H1 (cell line): ENCODE results near the gene TYK2. TPM values are rescaled to one million over a fixed set of nuclear protein-coding genes. Genes with fewer than 3 reads are reported as not detected.
"Not testable (repeated sequence)": the region's sequence is repeated elsewhere in the genome, so short reads cannot be mapped to it uniquely, and the experiment has no call there.

ENCODE experiments used
- CTCF ChIA-PET: fragments of 300-600 bp; sonication (Branson Sonifier 250); formaldehyde crosslinking; loops from one replicate; lab custom pipeline; 2021; ENCODE audit not compliant: partially characterized antibody; lab: Charles Lee
- POLR2A ChIA-PET: fragments of 300-600 bp; sonication (Branson Sonifier 250); formaldehyde crosslinking; loops from one replicate; lab custom pipeline; 2021; ENCODE audit warnings: inconsistent platforms; ENCODE audit not compliant: partially characterized antibody; lab: Charles Lee
- DNase-seq, 2 experiments: peaks; one replicate each; pipeline versions ENCODE4 v3.0.0 to v3.0.0-alpha.2; 2010 to 2022; ENCODE audit warnings: low spot score in 2 of 2, low read depth in 1 of 2, mixed read lengths in 1 of 2
- FAIRE-seq: peaks from 2 replicates; lab custom pipeline; 2011; peaks lifted over from hg19 to GRCh38; lab: Jason Lieb, UNC
- H2AFZ ChIP-seq: 2 replicates; pipeline ENCODE4 v1.8.1; 2012; ENCODE audit warnings: low read length, inconsistent platforms
- H2AK5ac ChIP-seq: 2 replicates; pipeline ENCODE4 v1.6.1; 2013; ENCODE audit warnings: low read depth, low read length
- H2BK120ac ChIP-seq: replicated peaks from 2 replicates; pipeline ENCODE3; 2013; ENCODE audit warnings: low read depth, low read length, inconsistent platforms
- H2BK12ac ChIP-seq: 2 replicates; pipeline ENCODE4 v1.6.1; 2013; ENCODE audit warnings: low read depth, low read length
- H2BK15ac ChIP-seq: 2 replicates; pipeline ENCODE4 v1.6.1; 2013; ENCODE audit warnings: low read length
- H2BK20ac ChIP-seq: 2 replicates; pipeline ENCODE4 v1.6.1; 2013; ENCODE audit warnings: low read length
- H2BK5ac ChIP-seq: 2 replicates; pipeline ENCODE4 v1.6.1; 2013; ENCODE audit warnings: low read depth, low read length
- H3K14ac ChIP-seq: 2 replicates; pipeline ENCODE4 v1.6.1; 2013; ENCODE audit warnings: inconsistent platforms; ENCODE audit not compliant: insufficient read length
- H3K18ac ChIP-seq: 2 replicates; pipeline ENCODE4 v1.6.1; 2013; ENCODE audit warnings: low read length; ENCODE audit errors: extremely low read depth
- H3K23ac ChIP-seq: 2 replicates; pipeline ENCODE4 v1.6.1; 2013; ENCODE audit warnings: inconsistent platforms; ENCODE audit not compliant: insufficient read length
- H3K23me2 ChIP-seq: 2 replicates; pipeline ENCODE4 v1.6.1; 2013; ENCODE audit warnings: low read depth, low read length
- H3K27ac ChIP-seq: 2 replicates; pipeline ENCODE4 v1.6.1; 2011; ENCODE audit warnings: low read depth, low read length, inconsistent platforms
- H3K27me3 ChIP-seq, 4 experiments: replicated peaks in 1 of 4; 1 replicate in 1 of 4; 2 replicates in 3 of 4; pipeline versions ENCODE4 v1.6.1 to v1.8.1; 2011 to 2013; ENCODE audit warnings: low read length in 3 of 4, mild to moderate bottlenecking in 3 of 4, inconsistent platforms in 2 of 4, mixed read lengths in 2 of 4, moderate library complexity in 1 of 4; ENCODE audit not compliant: control insufficient read depth in 3 of 4, insufficient read depth in 3 of 4; ENCODE audit errors: extremely low read depth in 1 of 4
- H3K36me3 ChIP-seq, 4 experiments: 2 replicates each; pipeline versions ENCODE4 v1.6.1 to v1.8.1; 2011 to 2013; ENCODE audit warnings: mild to moderate bottlenecking in 4 of 4, low read length in 3 of 4, moderate library complexity in 2 of 4, control low read depth in 1 of 4, inconsistent platforms in 1 of 4; ENCODE audit not compliant: insufficient read depth in 4 of 4, control insufficient read depth in 2 of 4
- H3K4ac ChIP-seq: replicated peaks from 2 replicates; pipeline ENCODE3; 2013; ENCODE audit warnings: low read length, low read depth, mixed read lengths, inconsistent platforms; ENCODE audit not compliant: insufficient read length
- H3K4me1 ChIP-seq, 4 experiments: replicated peaks in 1 of 4; 1 replicate in 1 of 4; 2 replicates in 3 of 4; pipeline versions ENCODE4 v1.6.1 to v1.8.1; 2011 to 2013; ENCODE audit warnings: low read length in 3 of 4, inconsistent platforms in 2 of 4, mixed read lengths in 1 of 4; ENCODE audit not compliant: insufficient read depth in 4 of 4, control insufficient read depth in 3 of 4
- H3K4me2 ChIP-seq, 2 experiments: 2 replicates each; pipeline versions ENCODE4 v1.6.1 to v1.8.1; 2011 to 2013; ENCODE audit warnings: low read depth in 2 of 2, low read length in 2 of 2, control low read depth in 1 of 2, inconsistent platforms in 1 of 2, mild to moderate bottlenecking in 1 of 2; ENCODE audit not compliant: insufficient read depth in 1 of 2
- H3K4me3 ChIP-seq, 4 experiments: fragments of 200-600, 300-600 bp in 1 of 4; sonication (generic), shearing (Covaris generic), sonication (Bioruptor Twin) in 1 of 4; 2 replicates each; pipeline versions ENCODE4 v1.5.1 to v1.8.1; 2011 to 2016; ENCODE audit warnings: low read length in 4 of 4, low read depth in 3 of 4, control low read depth in 2 of 4, inconsistent platforms in 2 of 4, mild to moderate bottlenecking in 2 of 4, mixed read lengths in 1 of 4, moderate library complexity in 1 of 4; ENCODE audit not compliant: insufficient read depth in 2 of 4; ENCODE audit errors: extremely low read depth in 1 of 4
- H3K56ac ChIP-seq: replicated peaks from 2 replicates; pipeline ENCODE3; 2013; ENCODE audit warnings: low read depth, mild to moderate bottlenecking, mixed read lengths, low read length, inconsistent platforms; ENCODE audit not compliant: insufficient read length
- H3K79me1 ChIP-seq: 2 replicates; pipeline ENCODE4 v1.6.1; 2013; ENCODE audit warnings: low read depth, low read length, control low read depth
- H3K79me2 ChIP-seq, 2 experiments: 2 replicates each; pipeline versions ENCODE4 v1.6.1 to v1.8.1; 2012 to 2013; ENCODE audit warnings: low read length in 2 of 2, mild to moderate bottlenecking in 2 of 2, inconsistent platforms in 1 of 2; ENCODE audit not compliant: insufficient read depth in 2 of 2, control insufficient read depth in 1 of 2
- H3K9ac ChIP-seq, 4 experiments: replicated peaks in 1 of 4; 1 replicate in 1 of 4; 2 replicates in 3 of 4; pipeline versions ENCODE4 v1.6.1 to v1.8.1; 2011 to 2013; ENCODE audit warnings: low read depth in 3 of 4, low read length in 3 of 4, control low read depth in 2 of 4, mild to moderate bottlenecking in 2 of 4, moderate library complexity in 2 of 4, inconsistent platforms in 1 of 4; ENCODE audit errors: extremely low read depth in 1 of 4
- H3K9me3 ChIP-seq, 2 experiments: 2 replicates each; pipeline versions ENCODE4 v1.6.1 to v1.8.1; 2012 to 2013; ENCODE audit warnings: mild to moderate bottlenecking in 2 of 2, moderate library complexity in 2 of 2, control low read depth in 1 of 2, inconsistent platforms in 1 of 2, low read depth in 1 of 2, low read length in 1 of 2, mixed read lengths in 1 of 2; ENCODE audit not compliant: insufficient read depth in 2 of 2
- H4K20me1 ChIP-seq, 2 experiments: replicated peaks in 1 of 2; 2 replicates each; pipeline versions ENCODE3 to v1.8.1; 2011 to 2013; ENCODE audit warnings: inconsistent platforms in 2 of 2, low read length in 2 of 2, mild to moderate bottlenecking in 1 of 2; ENCODE audit not compliant: insufficient read depth in 2 of 2, control insufficient read depth in 1 of 2
- H4K5ac ChIP-seq: 2 replicates; pipeline ENCODE4 v1.6.1; 2013; ENCODE audit warnings: low read length, low read depth, mixed read lengths, inconsistent platforms; ENCODE audit not compliant: insufficient read length
- H4K8ac ChIP-seq: 2 replicates; pipeline ENCODE4 v1.8.0; 2013; ENCODE audit warnings: mild to moderate bottlenecking, moderate library complexity, low read length, inconsistent platforms; ENCODE audit not compliant: insufficient read depth; ENCODE audit errors: extremely low read depth
- H4K91ac ChIP-seq: replicated peaks from 2 replicates; pipeline ENCODE3; 2013; ENCODE audit warnings: low read length, mixed read lengths, inconsistent platforms; ENCODE audit not compliant: insufficient read length
- WGBS, 2 experiments: shearing (Covaris generic) in 1 of 2; methylation state at CpG; one replicate each; pipeline versions ENCODE4 v1.1.6 to v1.1.7; 2013 to 2015; ENCODE audit warnings: low lambda C conversion rate in 2 of 2, mixed read lengths in 2 of 2, inconsistent platforms in 1 of 2, low coverage in 1 of 2, missing lambda C conversion rate in 1 of 2; ENCODE audit not compliant: insufficient replicate concordance in 2 of 2, insufficient coverage in 1 of 2, insufficient read length in 1 of 2; ENCODE audit errors: extremely low coverage in 1 of 2, missing lambda C conversion rate in 1 of 2; 5-methylcytosine and 5-hydroxymethylcytosine counted together
- polyA plus RNA-seq, 7 experiments: library from polyadenylated mRNA; depleted of rRNA in 3 of 7; stranded (reverse) in 5 of 7; unstranded in 2 of 7; fragments of >200 nt in 5 of 7; fragments of 200-250 nt in 2 of 7; gene quantifications; 1 replicate in 5 of 7; 2 replicates in 1 of 7; 4 replicates in 1 of 7; pipeline versions ENCODE4 v1.2.1 to v1.2.3, GENCODE V29; 2011 to 2013; ENCODE audit warnings: missing spikeins in 2 of 7, mixed read lengths in 2 of 7
- total RNA-seq: library from RNA; stranded (reverse); fragmentation: NEBNext Ultra II Directional; extraction: Animal tissue kit (Norgen Biotek cat#: 25700); gene quantifications from 2 replicates; pipeline ENCODE4 v1.2.1, GENCODE V29; 2021

The TYK2 gene
- total and polyA plus RNA-seq, 2 of the 8 experiments (the other 6 are each of a cell fraction or from before 2014, with no cell fraction given): 32.1 to 40.8 TPM

DNA sequence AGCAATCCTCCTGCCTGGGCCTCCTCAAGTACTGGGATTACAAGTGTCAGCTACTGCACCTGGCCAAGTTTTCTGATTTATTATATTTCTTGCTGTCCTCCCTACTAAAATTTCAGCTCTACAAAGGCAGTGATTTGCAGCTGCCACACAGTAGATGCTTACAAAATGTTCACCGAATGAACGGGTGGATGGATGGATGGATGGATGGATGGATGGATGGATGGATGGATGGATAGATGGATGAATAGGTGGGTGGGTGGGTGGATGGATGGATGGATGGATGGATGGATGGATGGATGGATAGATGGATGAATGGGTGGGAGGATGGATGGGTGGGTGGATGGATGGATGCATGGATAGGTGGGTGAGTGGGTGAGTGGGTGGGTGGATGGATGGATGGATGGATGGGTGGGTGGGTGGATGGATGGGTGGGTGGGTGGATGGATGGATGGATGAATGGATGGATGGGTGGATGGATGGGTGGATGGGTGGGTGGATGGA, 3.2 kb downstream of the TYK2 start:
- H2BK120ac ChIP-seq, H3K27me3 ChIP-seq, POLR2A ChIA-PET, H3K56ac ChIP-seq, H4K91ac ChIP-seq, H3K9me3 ChIP-seq, H3K14ac ChIP-seq, H4K5ac ChIP-seq, H3K79me2 ChIP-seq, H3K18ac ChIP-seq, H3K23ac ChIP-seq, H3K4me3 ChIP-seq, H3K9ac ChIP-seq, H2BK5ac ChIP-seq, H2AK5ac ChIP-seq, H4K20me1 ChIP-seq, H2BK12ac ChIP-seq, FAIRE-seq, H3K27ac ChIP-seq, H2AFZ ChIP-seq, H3K79me1 ChIP-seq, H3K36me3 ChIP-seq, H2BK15ac ChIP-seq, H3K4ac ChIP-seq, H3K4me2 ChIP-seq, H4K8ac ChIP-seq, H3K4me1 ChIP-seq, H2BK20ac ChIP-seq, DNase-seq: not testable (repeated sequence)
- H3K23me2 ChIP-seq: peaks cover 18% of the 10 kb centered on the region
- 92% methylated on average over 2 of the region's 2 CpGs; no CpG with 5 or more reads in 1 of the 2 experiments for WGBS, 2 experiments
- CTCF ChIA-PET: interaction anchor here (0.9 to 8.1 kb wide), 2 partner anchors 13 to 106 kb away, joined by 3 to 47 read pairs; partner anchors contain the start of gene ICAM1
